Retinal pigment epithelial cell (primary cell): ENCODE results near the gene DHPS.
A peak's percentile ranks its signal among the peaks of the same experiment; 100 is the strongest.

Source experiments
- DNase-seq: peaks from one replicate; pipeline ENCODE4 v3.0.0-alpha.2; 2010; ENCODE audit warnings: low read depth
- H3K4me3 ChIP-seq: 2 replicates; pipeline ENCODE4 v1.5.1; 2011; ENCODE audit warnings: mild to moderate bottlenecking, low read length, control low read depth, moderate library complexity
- CTCF ChIP-seq: conservative IDR thresholded peaks from 2 replicates; pipeline ENCODE4 v1.5.1; 2011; ENCODE audit warnings: low read depth, low read length, control low read depth, inconsistent platforms

Gene DHPS

GRCh38 chr19:12639901-12640613 lies 41.6 kb downstream of the DHPS start:
- TF ChIP-seq CTCF, result peak; percentile 76
- peak; percentile 26 for DNase-seq
- no peak overlapping the region for H3K4me3 ChIP-seq

- H3K4me3 ChIP-seq, result no peak overlapping the region
- no peak for TF ChIP-seq CTCF
- no peak for DNase-seq
Observed at GRCh38 chr19:12638611-12639182, 43.0 kb downstream of the DHPS start.

GRCh38 chr19:12636631-12637030 lies 45.0 kb downstream of the DHPS start:
- no peak overlapping the region for H3K4me3 ChIP-seq
- no peak for DNase-seq
- TF ChIP-seq CTCF, result no peak

- TF ChIP-seq CTCF, result no peak
- no peak for DNase-seq
- H3K4me3 ChIP-seq, result no peak overlapping the region
Observed at GRCh38 chr19:12629215-12629614, 52.5 kb downstream of the DHPS start.

- no peak for TF ChIP-seq CTCF
- DNase-seq, result no peak
- no peak overlapping the region for H3K4me3 ChIP-seq
Observed at GRCh38 chr19:12628040-12629022, 53.3 kb downstream of the DHPS start.

GRCh38 chr19:12626958-12627357 lies 54.7 kb downstream of the DHPS start:
- TF ChIP-seq CTCF, result no peak
- H3K4me3 ChIP-seq, result no peak overlapping the region
- DNase-seq, result no peak
